Measurements from ENCODE around the gene SCAMP4. TPM values are rescaled to one million over a fixed set of nuclear protein-coding genes. Genes with fewer than 3 reads are reported as not detected.

The SCAMP4 gene
- total RNA-seq, 1 experiment from 2014 or later: 69.8 TPM

- no TSS peak for BruUV-seq (replicated peaks)
- Histone ChIP-seq H3K27me3 (ENCODE audit: insufficient read depth, low read depth) (no peaks in the 10 kb centered on the region), H3F3A (ENCODE audit: insufficient read depth, low read depth) (no peaks in the 10 kb centered on the region), H3K36me3 (ENCODE audit: low read depth) (no peaks in the 10 kb centered on the region), H3K4me1 (replicated peaks; ENCODE audit: insufficient read depth) (no peaks in the 10 kb centered on the region), H2AFZ (no peak overlapping the region), H3K4me3 (no peak overlapping the region), H3K4me2 (no peak overlapping the region), H3K9me3 (ENCODE audit: insufficient read depth, low read depth) (no peaks in the 10 kb centered on the region), H3K9me2 (ENCODE audit: insufficient read depth) (no peaks in the 10 kb centered on the region), H4K20me1 (ENCODE audit: insufficient read depth) (peaks cover 14% of the 10 kb centered on the region), H3K27ac (no peak overlapping the region), H3K79me2 (ENCODE audit: low read depth) (no peaks in the 10 kb centered on the region)
- DNase-seq: no peak
- POLR2A ChIA-PET (ENCODE audit: unreplicated experiment): no interaction called here
- CTCF ChIA-PET: no interaction called here
- intact Hi-C loops (cut with micrococcal nuclease; ENCODE audit: unreplicated experiment): no loop called here
- TF ChIP-seq, protein P1, sequence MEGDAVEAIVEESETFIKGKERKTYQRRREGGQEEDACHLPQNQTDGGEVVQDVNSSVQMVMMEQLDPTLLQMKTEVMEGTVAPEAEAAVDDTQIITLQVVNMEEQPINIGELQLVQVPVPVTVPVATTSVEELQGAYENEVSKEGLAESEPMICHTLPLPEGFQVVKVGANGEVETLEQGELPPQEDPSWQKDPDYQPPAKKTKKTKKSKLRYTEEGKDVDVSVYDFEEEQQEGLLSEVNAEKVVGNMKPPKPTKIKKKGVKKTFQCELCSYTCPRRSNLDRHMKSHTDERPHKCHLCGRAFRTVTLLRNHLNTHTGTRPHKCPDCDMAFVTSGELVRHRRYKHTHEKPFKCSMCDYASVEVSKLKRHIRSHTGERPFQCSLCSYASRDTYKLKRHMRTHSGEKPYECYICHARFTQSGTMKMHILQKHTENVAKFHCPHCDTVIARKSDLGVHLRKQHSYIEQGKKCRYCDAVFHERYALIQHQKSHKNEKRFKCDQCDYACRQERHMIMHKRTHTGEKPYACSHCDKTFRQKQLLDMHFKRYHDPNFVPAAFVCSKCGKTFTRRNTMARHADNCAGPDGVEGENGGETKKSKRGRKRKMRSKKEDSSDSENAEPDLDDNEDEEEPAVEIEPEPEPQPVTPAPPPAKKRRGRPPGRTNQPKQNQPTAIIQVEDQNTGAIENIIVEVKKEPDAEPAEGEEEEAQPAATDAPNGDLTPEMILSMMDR (conservative IDR thresholded peaks at IDR 0.05): no peak
- TF ChIP-seq EZH2 (IDR thresholded peaks at IDR 0.05; ENCODE audit: low read depth): no peak
These were observed 12.7 kb downstream of the SCAMP4 start for GRCh38 chr19:1917926-1918325.

- no peak overlapping the region for H3K27ac ChIP-seq
- TF ChIP-seq, protein P1 (conservative IDR thresholded peaks at IDR 0.05): no peak
- no peak for TF ChIP-seq EZH2 (IDR thresholded peaks at IDR 0.05; ENCODE audit: low read depth)
- no peaks in the 10 kb centered on the region for H3K36me3 ChIP-seq (ENCODE audit: low read depth)
- POLR2A ChIA-PET (ENCODE audit: unreplicated experiment): no interaction called here
- no peak overlapping the region for H3K4me3 ChIP-seq
- no peaks in the 10 kb centered on the region for H3K9me2 ChIP-seq (ENCODE audit: insufficient read depth)
- BruUV-seq (replicated peaks): no TSS peak
- H2AFZ ChIP-seq: no peak overlapping the region
- H3K27me3 ChIP-seq (ENCODE audit: insufficient read depth, low read depth): no peaks in the 10 kb centered on the region
- no peaks in the 10 kb centered on the region for H3K79me2 ChIP-seq (ENCODE audit: low read depth)
- 0 out of 2 replicates have a peak, but pooled peaks cover 5% of the 10 kb centered on the region for H4K20me1 ChIP-seq (ENCODE audit: insufficient read depth)
- no peak for DNase-seq
- H3K4me1 ChIP-seq (replicated peaks; ENCODE audit: insufficient read depth): no peaks in the 10 kb centered on the region
- CTCF ChIA-PET: no interaction called here
- no peaks in the 10 kb centered on the region for H3K9me3 ChIP-seq (ENCODE audit: insufficient read depth, low read depth)
- intact Hi-C loops (cut with micrococcal nuclease; ENCODE audit: unreplicated experiment): no loop called here
- no peaks in the 10 kb centered on the region for H3F3A ChIP-seq (ENCODE audit: insufficient read depth, low read depth)
- no peak overlapping the region for H3K4me2 ChIP-seq
These were observed 13.8 kb downstream of the SCAMP4 start for GRCh38 chr19:1918975-1919374.

- intact Hi-C loops (cut with micrococcal nuclease; ENCODE audit: unreplicated experiment): loop anchor here (10.0 kb wide), 1 partner anchor 694 kb away; no protein-coding TSS in a partner anchor
- no peaks in the 10 kb centered on the region for H3K4me1 ChIP-seq (replicated peaks; ENCODE audit: insufficient read depth)
- POLR2A ChIA-PET (ENCODE audit: unreplicated experiment): no interaction called here
- DNase-seq: no peak
- H3K4me3 ChIP-seq: no peak overlapping the region
- CTCF ChIA-PET: no interaction called here
- TF ChIP-seq, protein P1 (conservative IDR thresholded peaks at IDR 0.05): no peak
- no peak for TF ChIP-seq EZH2 (IDR thresholded peaks at IDR 0.05; ENCODE audit: low read depth)
- H3K27me3 ChIP-seq (ENCODE audit: insufficient read depth, low read depth): no peaks in the 10 kb centered on the region
- H3K27ac ChIP-seq: no peak overlapping the region
- BruUV-seq (replicated peaks): no TSS peak
- no peaks in the 10 kb centered on the region for H3F3A ChIP-seq (ENCODE audit: insufficient read depth, low read depth)
- H3K4me2 ChIP-seq: no peak overlapping the region
- H3K79me2 ChIP-seq (ENCODE audit: low read depth): no peaks in the 10 kb centered on the region
- no peaks in the 10 kb centered on the region for H4K20me1 ChIP-seq (ENCODE audit: insufficient read depth)
- H3K9me2 ChIP-seq (ENCODE audit: insufficient read depth): no peaks in the 10 kb centered on the region
- no peaks in the 10 kb centered on the region for H3K9me3 ChIP-seq (ENCODE audit: insufficient read depth, low read depth)
- no peaks in the 10 kb centered on the region for H3K36me3 ChIP-seq (ENCODE audit: low read depth)
- no peak overlapping the region for H2AFZ ChIP-seq
These were observed 15.4 kb downstream of the SCAMP4 start for GRCh38 chr19:1920644-1921043.
